Spleen (tissue), 7 donors: ENCODE data around the gene GADD45B.

Experiments used
- CTCF ChIP-seq, 11 experiments: fragments of 200-600 bp in 7 of 11; fragments of 450-650 bp in 4 of 11; sonication (generic) in 4 of 11; IDR thresholded peaks in 8 of 11; conservative IDR thresholded peaks in 3 of 11; 1 replicate in 7 of 11; 2 replicates in 4 of 11; pipeline versions ENCODE4 v1.4.0 to v1.8.0; 2016 to 2021; ENCODE audit warnings: antibody characterized with exemption in 11 of 11, inconsistent platforms in 4 of 11, mild to moderate bottlenecking in 1 of 11
- POLR2A ChIP-seq, 3 donors: fragments of 450-650 bp; IDR thresholded peaks; one replicate each; pipeline ENCODE4 v1.5.1; 2017; ENCODE audit warnings: antibody characterized with exemption in 3 of 3, mild to moderate bottlenecking in 1 of 3
- donor health status: DM: no; HTN: no; CAD: no; lungs with moderate emphysema.
- donor health status: DM: no; HTN: no; CAD: no.
- donor health status: DM: no; HTN: no; CAD: no.

- TF ChIP-seq CTCF (IDR thresholded peaks at IDR 0.05 in 8 of 11, conservative IDR thresholded peaks at IDR 0.05 in 3 of 11) (no peak), POLR2A (IDR thresholded peaks at IDR 0.05) (no peak)
These were observed 18.4 kb upstream of the GADD45B start for GRCh38 chr19:2457394-2458037.
